ENCODE results near the gene APLNR. TPM values are rescaled to one million over a fixed set of nuclear protein-coding genes. Genes with fewer than 3 reads are reported as not detected.

Gene APLNR
- total RNA-seq, 1 experiment from 2014 or later, result not detected

GRCh38 chr11:57260937-57261783 is 24.1 kb upstream of the APLNR start:
- RAD21 ChIA-PET (ENCODE audit: low non-redundant PET in 1 of 2, low total read pairs in 2 of 2, uncharacterized antibody in 2 of 2, unreplicated experiment in 2 of 2), result no interaction called here
- no peak for TF ChIP-seq JUND (IDR thresholded peaks at IDR 0.05)
- no peak for TF ChIP-seq RAD21 (IDR thresholded peaks at IDR 0.05; ENCODE audit: low read depth)
- Histone ChIP-seq H2AFZ (ENCODE audit: low read depth, low read length, poor library complexity, severe bottlenecking) (no peak overlapping the region), H3K9me3 (ENCODE audit: control insufficient read depth in 1 of 2, insufficient read depth in 1 of 2, low read depth in 1 of 2, low read length in 2 of 2) (no peaks in the 10 kb centered on the region), H3K27me3 (ENCODE audit: insufficient read depth, low read length) (peaks cover under 1% of the 10 kb centered on the region; the same call in 1 of the 2 replicates), H3K4me2 (ENCODE audit: low read length) (no peak overlapping the region), H3K9me2 (ENCODE audit: insufficient read depth) (no peaks in the 10 kb centered on the region), H3K79me2 (ENCODE audit: insufficient read depth, low read length) (no peaks in the 10 kb centered on the region), H3K9ac (ENCODE audit: low read length) (no peak overlapping the region), H3K36me3 (ENCODE audit: control insufficient read depth in 1 of 2, insufficient read depth in 2 of 2, low read length in 2 of 2) (no peaks in the 10 kb centered on the region), H4K20me1 (ENCODE audit: insufficient read depth) (no peaks in the 10 kb centered on the region), H3K4me1 (ENCODE audit: control insufficient read depth in 1 of 2, insufficient read depth in 2 of 2, low read length in 2 of 2) (no peaks in the 10 kb centered on the region), H3K4me3 (replicated peaks in 1 of 2; ENCODE audit: low read depth in 1 of 2, low read length in 2 of 2) (no peak overlapping the region), H3K27ac (ENCODE audit: low read depth, low read length) (no peak overlapping the region)
- no peak for DNase-seq (ENCODE audit: low read depth, low spot score)
- POLR2A ChIA-PET, result no interaction called here
- intact Hi-C loops (cut with micrococcal nuclease), result loop anchor here (10.0 kb wide), 1 partner anchor 56 kb away; no protein-coding TSS in a partner anchor
- ATAC-seq, result no peak
- CTCF ChIA-PET, result no interaction called here
- BruUV-seq (replicated peaks), result no TSS peak

DNA sequence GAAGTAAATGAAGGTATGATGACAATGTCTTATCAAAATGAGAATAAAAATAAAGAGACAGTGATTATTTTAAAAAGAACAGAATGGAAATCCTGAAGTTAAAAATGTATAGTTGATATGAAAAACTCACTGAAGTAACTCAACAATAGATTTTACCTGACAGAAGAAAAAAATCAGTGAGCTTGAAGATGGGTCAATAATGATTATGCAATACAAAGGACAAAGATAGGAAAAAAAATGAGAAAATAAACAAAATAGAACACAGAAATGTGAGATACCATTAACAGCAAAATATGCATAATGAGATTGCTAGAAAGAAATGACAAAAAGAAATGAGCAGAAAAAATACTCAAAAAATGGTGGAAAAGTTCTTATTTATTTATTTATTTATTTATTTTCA is 19.1 kb upstream of the APLNR start:
- ChIA-PET CTCF (no interaction called here), POLR2A (no interaction called here), RAD21 (ENCODE audit: low non-redundant PET in 1 of 2, low total read pairs in 2 of 2, uncharacterized antibody in 2 of 2, unreplicated experiment in 2 of 2) (no interaction called here)
- Histone ChIP-seq H3K4me3 (replicated peaks in 1 of 2; ENCODE audit: low read depth in 1 of 2, low read length in 2 of 2) (no peak overlapping the region), H3K79me2 (ENCODE audit: insufficient read depth, low read length) (no peaks in the 10 kb centered on the region), H4K20me1 (ENCODE audit: insufficient read depth) (no peaks in the 10 kb centered on the region), H3K9me3 (ENCODE audit: control insufficient read depth in 1 of 2, insufficient read depth in 1 of 2, low read depth in 1 of 2, low read length in 2 of 2) (no peaks in the 10 kb centered on the region), H3K4me1 (ENCODE audit: control insufficient read depth in 1 of 2, insufficient read depth in 2 of 2, low read length in 2 of 2) (no peaks in the 10 kb centered on the region), H3K9ac (ENCODE audit: low read length) (no peak overlapping the region), H3K36me3 (ENCODE audit: control insufficient read depth in 1 of 2, insufficient read depth in 2 of 2, low read length in 2 of 2) (no peaks in the 10 kb centered on the region), H3K9me2 (ENCODE audit: insufficient read depth) (no peaks in the 10 kb centered on the region), H3K27me3 (ENCODE audit: insufficient read depth, low read length) (peaks cover 24% of the 10 kb centered on the region; the same call in 1 of the 2 replicates), H3K4me2 (ENCODE audit: low read length) (no peak overlapping the region), H3K27ac (ENCODE audit: low read depth, low read length) (no peak overlapping the region), H2AFZ (ENCODE audit: low read depth, low read length, poor library complexity, severe bottlenecking) (no peak overlapping the region)
- no peak for DNase-seq (ENCODE audit: low read depth, low spot score)
- TF ChIP-seq EZH2 (IDR thresholded peaks at IDR 0.05) (no peak), JUND (IDR thresholded peaks at IDR 0.05) (no peak), RAD21 (IDR thresholded peaks at IDR 0.05; ENCODE audit: low read depth) (no peak), CEBPB (IDR thresholded peaks at IDR 0.05; ENCODE audit: low read depth) (no peak), SIN3A (IDR thresholded peaks at IDR 0.05; ENCODE audit: low read depth) (no peak), CTCF (IDR thresholded peaks at IDR 0.05 in 2 of 3, conservative IDR thresholded peaks at IDR 0.05 in 1 of 3; ENCODE audit: borderline replicate concordance in 1 of 3, insufficient read depth in 1 of 3, low read depth in 2 of 3, low read length in 2 of 3) (no peak), ZFX (IDR thresholded peaks at IDR 0.05) (no peak), EZH2phosphoT487 (IDR thresholded peaks at IDR 0.05; ENCODE audit: borderline replicate concordance) (no peak), POLR2A (IDR thresholded peaks at IDR 0.05; ENCODE audit: borderline replicate concordance, extremely low read depth, insufficient read depth, insufficient read length) (no peak), ZNF274 (IDR thresholded peaks at IDR 0.05; ENCODE audit: low read depth, low read length) (no peak), YY1 (IDR thresholded peaks at IDR 0.05; ENCODE audit: extremely low read depth, insufficient replicate concordance, low read depth, low read length) (no peak), SRF (IDR thresholded peaks at IDR 0.05; ENCODE audit: low read depth) (no peak)
- TF ChIP-seq, protein P1, sequence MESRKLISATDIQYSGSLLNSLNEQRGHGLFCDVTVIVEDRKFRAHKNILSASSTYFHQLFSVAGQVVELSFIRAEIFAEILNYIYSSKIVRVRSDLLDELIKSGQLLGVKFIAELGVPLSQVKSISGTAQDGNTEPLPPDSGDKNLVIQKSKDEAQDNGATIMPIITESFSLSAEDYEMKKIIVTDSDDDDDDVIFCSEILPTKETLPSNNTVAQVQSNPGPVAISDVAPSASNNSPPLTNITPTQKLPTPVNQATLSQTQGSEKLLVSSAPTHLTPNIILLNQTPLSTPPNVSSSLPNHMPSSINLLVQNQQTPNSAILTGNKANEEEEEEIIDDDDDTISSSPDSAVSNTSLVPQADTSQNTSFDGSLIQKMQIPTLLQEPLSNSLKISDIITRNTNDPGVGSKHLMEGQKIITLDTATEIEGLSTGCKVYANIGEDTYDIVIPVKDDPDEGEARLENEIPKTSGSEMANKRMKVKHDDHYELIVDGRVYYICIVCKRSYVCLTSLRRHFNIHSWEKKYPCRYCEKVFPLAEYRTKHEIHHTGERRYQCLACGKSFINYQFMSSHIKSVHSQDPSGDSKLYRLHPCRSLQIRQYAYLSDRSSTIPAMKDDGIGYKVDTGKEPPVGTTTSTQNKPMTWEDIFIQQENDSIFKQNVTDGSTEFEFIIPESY (IDR thresholded peaks at IDR 0.05; ENCODE audit: extremely low read depth, insufficient replicate concordance, low read length), result no peak
- TF ChIP-seq, protein P2, sequence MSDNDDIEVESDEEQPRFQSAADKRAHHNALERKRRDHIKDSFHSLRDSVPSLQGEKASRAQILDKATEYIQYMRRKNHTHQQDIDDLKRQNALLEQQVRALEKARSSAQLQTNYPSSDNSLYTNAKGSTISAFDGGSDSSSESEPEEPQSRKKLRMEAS (IDR thresholded peaks at IDR 0.05), result no peak
- BruUV-seq (replicated peaks), result no TSS peak
- no peak for ATAC-seq
- intact Hi-C loops (cut with micrococcal nuclease), result no loop called here

All from HCT116 (cell line).